BJ (cell line): Measurements from ENCODE around the gene ID3. TPM values are rescaled to one million over a fixed set of nuclear protein-coding genes. Genes with fewer than 3 reads are reported as not detected.
A peak's percentile ranks its signal among the peaks of the same experiment; 100 is the strongest.
"Not testable (repeated sequence)": the region's sequence is repeated elsewhere in the genome, so short reads cannot be mapped to it uniquely, and the experiment has no call there.

Experiments used
- CTCF ChIA-PET: fragments of 350-600 bp; formaldehyde crosslinking; extraction: SDS; loops from one replicate; lab custom pipeline; 2021; ENCODE audit warnings: antibody characterized with exemption, inconsistent platforms; lab: Yijun Ruan, JAX
- POLR2A ChIA-PET: fragments of 300-600 bp; sonication (Branson Sonifier 250); formaldehyde crosslinking; extraction: SDS; loops from one replicate; lab custom pipeline; 2021; ENCODE audit warnings: antibody characterized with exemption; lab: Charles Lee
- DNase-seq: peaks from one replicate; pipeline ENCODE4 v3.0.0-alpha.2; 2011; ENCODE audit warnings: low read depth
- H3K27me3 ChIP-seq: 2 replicates; pipeline ENCODE4 v1.6.0; 2011; ENCODE audit warnings: low read length; ENCODE audit not compliant: control insufficient read depth, insufficient read depth
- H3K36me3 ChIP-seq: 2 replicates; pipeline ENCODE4 v1.5.1; 2011; ENCODE audit warnings: low read length; ENCODE audit not compliant: control insufficient read depth, insufficient read depth
- H3K4me3 ChIP-seq: 2 replicates; pipeline ENCODE4 v1.5.1; 2011; ENCODE audit warnings: low read depth, mild to moderate bottlenecking, control low read depth, low read length
- CTCF ChIP-seq: IDR thresholded peaks from 2 replicates; pipeline ENCODE4 v1.5.1; 2011; ENCODE audit warnings: low read depth, mild to moderate bottlenecking, control low read depth, inconsistent platforms, low read length, moderate library complexity; ENCODE audit not compliant: insufficient read depth
- polyA plus RNA-seq: library from polyadenylated mRNA; depleted of rRNA; stranded (reverse); fragments of >200 nt; gene quantifications from 2 replicates; pipeline ENCODE4 v1.2.3, GENCODE V29; 2011

Gene ID3
- polyA plus RNA-seq, 1 experiment = 379 TPM

GRCh38 chr1:23589585-23589986, 30.3 kb upstream of the ID3 start:
- no peak for TF ChIP-seq CTCF
- ChIA-PET POLR2A (no interaction called here), CTCF (interaction anchor here (4.5 kb wide), 1 partner anchor 46 kb away, joined by 16 read pairs; no protein-coding TSS in a partner anchor)
- Histone ChIP-seq H3K27me3 (no peaks in the 10 kb centered on the region), H3K4me3 (no peak overlapping the region), H3K36me3 (no peaks in the 10 kb centered on the region)
- no peak for DNase-seq

- no peaks in the 10 kb centered on the region for H3K27me3 ChIP-seq
- ChIA-PET CTCF (interaction anchor here (4.5 kb wide), 1 partner anchor 46 kb away, joined by 16 read pairs; no protein-coding TSS in a partner anchor), POLR2A (no interaction called here)
- no peak for DNase-seq
- H3K36me3 ChIP-seq = no peaks in the 10 kb centered on the region
- no peak overlapping the region for H3K4me3 ChIP-seq
- no peak for TF ChIP-seq CTCF
These were observed 29.6 kb upstream of the ID3 start for GRCh38 chr1:23588749-23589548.

GRCh38 chr1:23585321-23586022, 26.2 kb upstream of the ID3 start:
- ChIA-PET CTCF (interaction anchor here (0.8 to 1.5 kb wide), 2 partner anchors 9 to 22 kb away, joined by 3 to 5 read pairs; no protein-coding TSS in a partner anchor), POLR2A (no interaction called here)
- TF ChIP-seq CTCF = no peak
- H3K27me3 ChIP-seq = no peaks in the 10 kb centered on the region
- no peaks in the 10 kb centered on the region for H3K36me3 ChIP-seq
- DNase-seq = peak; percentile 98
- no peak overlapping the region for H3K4me3 ChIP-seq

- POLR2A ChIA-PET, H3K36me3 ChIP-seq, H3K4me3 ChIP-seq, DNase-seq, H3K27me3 ChIP-seq: not testable (repeated sequence)
- CTCF ChIA-PET = interaction anchor here (0.7 to 2.4 kb wide), 2 partner anchors 17 to 51 kb away, joined by 3 to 8 read pairs; no protein-coding TSS in a partner anchor
These were observed 24.4 kb upstream of the ID3 start for GRCh38 chr1:23583727-23584126.

GRCh38 chr1:23582820-23583219, 23.5 kb upstream of the ID3 start:
- POLR2A ChIA-PET = no interaction called here
- no peak for TF ChIP-seq CTCF
- no peaks in the 10 kb centered on the region for H3K36me3 ChIP-seq
- no peak overlapping the region for H3K4me3 ChIP-seq
- CTCF ChIA-PET = interaction anchor here (0.6 to 2.4 kb wide), 2 partner anchors 37 to 52 kb away, joined by 3 to 8 read pairs; no protein-coding TSS in a partner anchor
- no peaks in the 10 kb centered on the region for H3K27me3 ChIP-seq
- no peak for DNase-seq
